Caco-2 (cell line): ENCODE results near the gene DCXR. TPM values are rescaled to one million over a fixed set of nuclear protein-coding genes. Genes with fewer than 3 reads are reported as not detected.
A peak's percentile ranks its signal among the peaks of the same experiment; 100 is the strongest.

Experiments used
- BruUV-seq: library from RNA; stranded (reverse); fragments of 400-500 nt; replicated peaks from 2 replicates; lab custom pipeline; 2021; lab: Mats Ljungman, UMichigan
- CTCF ChIA-PET: fragments of 300-600 bp; sonication (Branson Sonifier 250); formaldehyde crosslinking; loops from one replicate; lab custom pipeline; 2022; ENCODE audit warnings: antibody characterized with exemption; lab: Charles Lee
- POLR2A ChIA-PET: fragments of 300-600 bp; sonication (Branson Sonifier 250); formaldehyde crosslinking; loops from one replicate; lab custom pipeline; 2022; ENCODE audit warnings: antibody characterized with exemption; lab: Charles Lee
- DNase-seq, 2 experiments: peaks; one replicate each; pipeline versions ENCODE4 v3.0.0 to v3.0.0-alpha.2; 2020 to 2022
- H3K27me3 ChIP-seq: replicated peaks from 2 replicates; pipeline ENCODE4 v1.6.0; 2011; ENCODE audit warnings: low read length; ENCODE audit not compliant: control insufficient read depth, insufficient read depth
- H3K36me3 ChIP-seq: 2 replicates; pipeline ENCODE4 v1.5.1; 2011; ENCODE audit warnings: low read length; ENCODE audit not compliant: control insufficient read depth, insufficient read depth
- H3K4me1 ChIP-seq: fragments of 250-450 bp; sonication (Bioruptor Pico); 2 replicates; pipeline ENCODE4 v1.5.1; 2020; ENCODE audit warnings: mild to moderate bottlenecking
- H3K4me3 ChIP-seq: 2 replicates; pipeline ENCODE4 v1.5.1; 2011; ENCODE audit warnings: low read depth, mild to moderate bottlenecking, control low read depth, low read length
- H3K9me3 ChIP-seq: fragments of 250-450 bp; sonication (Bioruptor Pico); 2 replicates; pipeline ENCODE4 v1.5.1; 2020; ENCODE audit warnings: mild to moderate bottlenecking, moderate library complexity
- H3K27ac Mint-ChIP-seq: one replicate; pipeline ENCODE4 v1.8.0; 2022; ENCODE audit warnings: mixed read lengths; ENCODE audit not compliant: unreplicated experiment
- H3K27me3 Mint-ChIP-seq: one replicate; pipeline ENCODE4 v1.8.0; 2022; ENCODE audit warnings: mixed read lengths; ENCODE audit not compliant: insufficient read depth, unreplicated experiment
- H3K36me3 Mint-ChIP-seq: one replicate; pipeline ENCODE4 v1.8.0; 2022; ENCODE audit warnings: mild to moderate bottlenecking, mixed read lengths; ENCODE audit not compliant: insufficient read depth, unreplicated experiment
- H3K4me1 Mint-ChIP-seq: one replicate; pipeline ENCODE4 v1.8.0; 2022; ENCODE audit warnings: low read depth, mixed read lengths; ENCODE audit not compliant: unreplicated experiment
- H3K4me3 Mint-ChIP-seq: one replicate; pipeline ENCODE4 v1.8.0; 2022; ENCODE audit warnings: mild to moderate bottlenecking, moderate library complexity, mixed read lengths; ENCODE audit not compliant: unreplicated experiment
- H3K9me3 Mint-ChIP-seq: one replicate; pipeline ENCODE4 v1.8.0; 2022; ENCODE audit warnings: mixed read lengths; ENCODE audit not compliant: unreplicated experiment
- CTCF ChIP-seq, 2 experiments: fragments of 200-600 bp in 1 of 2; IDR thresholded peaks; 1 replicate in 1 of 2; 2 replicates in 1 of 2; pipeline versions ENCODE4 v1.5.1 to v1.8.0; 2011 to 2022; ENCODE audit warnings: antibody characterized with exemption in 1 of 2, control low read depth in 1 of 2, inconsistent platforms in 1 of 2, low read depth in 1 of 2, low read length in 1 of 2, mild to moderate bottlenecking in 1 of 2, moderate library complexity in 1 of 2; ENCODE audit not compliant: insufficient read depth in 1 of 2, severe bottlenecking in 1 of 2, unreplicated experiment in 1 of 2
- intact Hi-C: fragments of 100-400 bp; cut with micrococcal nuclease; formaldehyde crosslinking; loops from one replicate; pipeline ENCODE4 v1.10.0; 2022; ENCODE audit not compliant: unreplicated experiment
- total RNA-seq: library from RNA; stranded (reverse); gene quantifications from 2 replicates; pipeline ENCODE4 v1.2.3, GENCODE V29; 2022

Gene DCXR
- total RNA-seq, 1 experiment from 2014 or later, result 197 TPM

- no peaks in the 10 kb centered on the region for H3K4me1 Mint-ChIP-seq
- intact Hi-C loops, result no loop called here
Observed at GRCh38 chr17:82003411-82004381, 33.8 kb downstream of the DCXR start.

GRCh38 chr17:82001571-82002056, 35.9 kb downstream of the DCXR start:
- intact Hi-C loops, result no loop called here
- no TSS peak for BruUV-seq
- no peak overlapping the region for H3K4me3 Mint-ChIP-seq
- H3K27me3 Mint-ChIP-seq, result no peaks in the 10 kb centered on the region
- no peaks in the 10 kb centered on the region for H3K4me1 Mint-ChIP-seq
- H3K36me3 Mint-ChIP-seq, result peaks cover 12% of the 10 kb centered on the region
- no peak for TF ChIP-seq CTCF (IDR thresholded peaks at IDR 0.05; ENCODE audit: insufficient read depth in 1 of 2, low read depth in 1 of 2, low read length in 1 of 2, severe bottlenecking in 1 of 2, unreplicated experiment in 1 of 2)
- Histone ChIP-seq H3K4me3 (no peak overlapping the region), H3K36me3 (no peaks in the 10 kb centered on the region; the same call in 1 of the 2 replicates), H3K4me1 (peaks cover 19% of the 10 kb centered on the region), H3K9me3 (no peaks in the 10 kb centered on the region), H3K27me3 (no peaks in the 10 kb centered on the region)
- DNase-seq, result no peak
- no peaks in the 10 kb centered on the region for H3K9me3 Mint-ChIP-seq
- ChIA-PET CTCF (no interaction called here), POLR2A (no interaction called here)
- peak overlapping the region; percentile 29 for H3K27ac Mint-ChIP-seq

More at GRCh38 chr17:82003411-82004381, 33.8 kb downstream of the DCXR start:
- H3K4me3 Mint-ChIP-seq, result no peak overlapping the region
- no peaks in the 10 kb centered on the region for H3K27me3 Mint-ChIP-seq
- no peak overlapping the region for H3K27ac Mint-ChIP-seq
- H3K36me3 Mint-ChIP-seq, result peaks cover 17% of the 10 kb centered on the region
- Histone ChIP-seq H3K4me3 (no peak overlapping the region), H3K27me3 (no peaks in the 10 kb centered on the region), H3K4me1 (peaks cover 19% of the 10 kb centered on the region), H3K36me3 (no peaks in the 10 kb centered on the region; the same call in 1 of the 2 replicates), H3K9me3 (no peaks in the 10 kb centered on the region)
- peak; percentile 71 to 80 for DNase-seq
- CTCF ChIA-PET, result interaction anchor here (0.6 to 1.9 kb wide), 2 partner anchors 16 to 88 kb away, joined by 3 to 9 read pairs; no protein-coding TSS in a partner anchor
- POLR2A ChIA-PET, result interaction anchor here (0.6 to 2.3 kb wide), 2 partner anchors 19 to 20 kb away, joined by 3 to 9 read pairs; partner anchors contain the start of genes CENPX and LRRC45
- no peaks in the 10 kb centered on the region for H3K9me3 Mint-ChIP-seq
- TF ChIP-seq CTCF (IDR thresholded peaks at IDR 0.05; ENCODE audit: insufficient read depth in 1 of 2, low read depth in 1 of 2, low read length in 1 of 2, severe bottlenecking in 1 of 2, unreplicated experiment in 1 of 2), result no peak
- no TSS peak for BruUV-seq

- Histone ChIP-seq H3K4me3 (no peak overlapping the region), H3K27me3 (no peaks in the 10 kb centered on the region), H3K4me1 (peaks cover 19% of the 10 kb centered on the region), H3K9me3 (no peaks in the 10 kb centered on the region), H3K36me3 (no peaks in the 10 kb centered on the region; the same call in 1 of the 2 replicates)
- H3K4me1 Mint-ChIP-seq, result no peaks in the 10 kb centered on the region
- no peaks in the 10 kb centered on the region for H3K9me3 Mint-ChIP-seq
- peaks cover 12% of the 10 kb centered on the region for H3K36me3 Mint-ChIP-seq
- intact Hi-C loops, result no loop called here
- TF ChIP-seq CTCF (IDR thresholded peaks at IDR 0.05; ENCODE audit: insufficient read depth in 1 of 2, low read depth in 1 of 2, low read length in 1 of 2, severe bottlenecking in 1 of 2, unreplicated experiment in 1 of 2), result no peak
- DNase-seq, result no peak
- CTCF ChIA-PET, result no interaction called here
- BruUV-seq, result no TSS peak
- no peak overlapping the region for H3K4me3 Mint-ChIP-seq
- POLR2A ChIA-PET, result no interaction called here
- H3K27ac Mint-ChIP-seq, result peak overlapping the region; percentile 70
- H3K27me3 Mint-ChIP-seq, result no peaks in the 10 kb centered on the region
Observed at GRCh38 chr17:82000803-82001570, 36.5 kb downstream of the DCXR start.
